ENCODE data around the gene PMM1. TPM values are rescaled to one million over a fixed set of nuclear protein-coding genes. Genes with fewer than 3 reads are reported as not detected.

Gene PMM1
- total RNA-seq, 1 donor from 2014 or later = 18.4 TPM

DNA sequence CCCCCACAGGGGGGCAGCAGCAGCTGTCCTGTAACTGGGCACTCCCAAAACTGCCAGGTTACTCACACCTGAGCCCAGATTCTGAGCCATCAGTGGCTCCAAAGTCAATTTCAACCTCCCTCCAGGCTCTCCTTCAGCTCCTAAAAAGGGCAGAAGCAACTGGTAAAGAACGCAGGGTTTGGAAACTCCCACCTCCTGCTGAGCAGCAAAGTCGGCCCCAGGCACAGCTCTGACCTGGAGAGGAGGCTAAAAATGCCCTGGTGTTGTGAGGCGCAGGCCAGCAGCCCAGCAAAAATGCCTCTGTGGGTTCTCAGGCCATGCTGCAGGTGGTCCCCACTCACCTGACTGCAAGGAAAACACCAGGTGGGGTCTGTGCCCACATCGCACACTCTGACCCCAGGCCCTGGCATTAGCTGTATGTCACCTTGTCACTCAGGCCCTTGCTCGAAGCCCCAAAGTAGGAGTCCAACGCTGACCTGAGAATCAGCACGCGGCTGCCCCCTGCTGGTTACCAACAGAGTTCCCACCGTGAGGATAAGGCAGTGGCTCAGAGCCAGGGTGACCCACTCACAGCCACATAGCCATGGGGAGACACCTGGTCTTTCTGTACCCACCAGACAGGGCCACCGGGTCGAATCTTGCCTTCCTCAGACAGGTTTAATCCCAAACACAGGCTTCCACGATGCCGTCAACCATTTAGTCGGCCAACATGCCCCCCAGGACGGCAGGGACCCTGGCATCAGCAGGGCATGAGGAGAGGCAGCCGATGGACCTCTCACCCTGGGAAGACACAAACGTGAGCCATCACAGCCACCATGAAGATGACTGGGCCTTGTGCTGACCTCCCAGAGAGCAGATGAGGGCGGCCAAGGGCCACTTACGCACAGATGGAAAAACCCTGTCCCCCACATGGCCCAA lies 56.5 kb downstream of the PMM1 start:
- Histone ChIP-seq H3K9me3 (replicated peaks) (no peaks in the 10 kb centered on the region), H3K27ac (replicated peaks) (peak overlapping the region; percentile 77), H3K4me1 (peaks cover 39% of the 10 kb centered on the region), H3K36me3 (peaks cover 30% of the 10 kb centered on the region), H3K4me3 (no peak overlapping the region), H3K27me3 (ENCODE audit: low read depth) (no peaks in the 10 kb centered on the region)
- peak; percentile 79 for DNase-seq
- TF ChIP-seq, protein P1, sequence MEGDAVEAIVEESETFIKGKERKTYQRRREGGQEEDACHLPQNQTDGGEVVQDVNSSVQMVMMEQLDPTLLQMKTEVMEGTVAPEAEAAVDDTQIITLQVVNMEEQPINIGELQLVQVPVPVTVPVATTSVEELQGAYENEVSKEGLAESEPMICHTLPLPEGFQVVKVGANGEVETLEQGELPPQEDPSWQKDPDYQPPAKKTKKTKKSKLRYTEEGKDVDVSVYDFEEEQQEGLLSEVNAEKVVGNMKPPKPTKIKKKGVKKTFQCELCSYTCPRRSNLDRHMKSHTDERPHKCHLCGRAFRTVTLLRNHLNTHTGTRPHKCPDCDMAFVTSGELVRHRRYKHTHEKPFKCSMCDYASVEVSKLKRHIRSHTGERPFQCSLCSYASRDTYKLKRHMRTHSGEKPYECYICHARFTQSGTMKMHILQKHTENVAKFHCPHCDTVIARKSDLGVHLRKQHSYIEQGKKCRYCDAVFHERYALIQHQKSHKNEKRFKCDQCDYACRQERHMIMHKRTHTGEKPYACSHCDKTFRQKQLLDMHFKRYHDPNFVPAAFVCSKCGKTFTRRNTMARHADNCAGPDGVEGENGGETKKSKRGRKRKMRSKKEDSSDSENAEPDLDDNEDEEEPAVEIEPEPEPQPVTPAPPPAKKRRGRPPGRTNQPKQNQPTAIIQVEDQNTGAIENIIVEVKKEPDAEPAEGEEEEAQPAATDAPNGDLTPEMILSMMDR (IDR thresholded peaks at IDR 0.05; ENCODE audit: borderline replicate concordance) = peak; percentile 85
- intact Hi-C loops (cut with micrococcal nuclease) = no loop called here

GRCh38 chr22:41531715-41532477 lies 57.7 kb downstream of the PMM1 start:
- Histone ChIP-seq H3K9me3 (replicated peaks) (no peaks in the 10 kb centered on the region), H3K4me1 (peaks cover 44% of the 10 kb centered on the region), H3K4me3 (no peak overlapping the region), H3K27me3 (ENCODE audit: low read depth) (no peaks in the 10 kb centered on the region), H3K36me3 (peaks cover 43% of the 10 kb centered on the region), H3K27ac (replicated peaks) (peak overlapping the region; percentile 77)
- no peak for DNase-seq
- intact Hi-C loops (cut with micrococcal nuclease) = no loop called here
- TF ChIP-seq, protein P1 (IDR thresholded peaks at IDR 0.05; ENCODE audit: borderline replicate concordance) = no peak

DNA sequence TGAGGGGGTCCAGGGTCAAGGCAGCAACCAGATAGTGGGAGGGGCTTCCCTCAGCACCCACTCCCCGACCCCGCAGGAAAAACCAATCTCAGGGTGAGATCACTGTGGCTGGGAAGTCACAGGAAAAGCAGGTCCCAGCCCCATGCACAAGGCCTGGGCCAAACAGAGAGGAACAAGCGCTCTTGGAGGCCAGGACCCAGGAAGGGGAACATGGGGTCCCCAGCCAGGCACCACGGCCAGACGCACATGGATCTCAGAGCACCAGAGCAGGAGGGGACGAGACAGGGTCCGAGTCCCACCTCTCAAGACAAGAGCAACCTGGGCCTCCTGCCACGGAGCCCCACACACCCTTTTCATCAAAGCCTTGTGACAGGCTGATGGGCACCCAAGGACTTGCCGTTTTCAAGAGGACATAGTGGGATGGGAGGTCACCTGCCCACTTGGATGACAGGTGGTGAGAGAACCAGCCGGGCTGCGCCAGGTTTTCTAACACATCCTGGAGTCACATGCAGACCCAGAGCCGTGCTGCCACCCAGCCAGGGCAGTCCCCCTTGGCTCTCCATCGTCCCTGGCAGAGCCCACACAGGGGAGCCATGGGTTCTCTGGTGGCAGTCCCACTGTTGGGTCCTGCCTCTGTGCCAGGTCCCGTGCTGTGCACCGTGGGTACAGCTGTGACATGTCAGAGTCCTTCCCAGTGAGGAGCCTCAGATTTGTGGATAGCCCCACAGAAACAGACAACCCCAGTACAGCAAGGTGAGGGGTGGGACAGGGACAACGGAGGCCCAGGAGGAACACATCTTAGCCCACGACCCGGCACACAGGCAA lies 58.5 kb downstream of the PMM1 start:
- TF ChIP-seq, protein P1 (IDR thresholded peaks at IDR 0.05; ENCODE audit: borderline replicate concordance) = no peak
- intact Hi-C loops (cut with micrococcal nuclease) = no loop called here

DNA sequence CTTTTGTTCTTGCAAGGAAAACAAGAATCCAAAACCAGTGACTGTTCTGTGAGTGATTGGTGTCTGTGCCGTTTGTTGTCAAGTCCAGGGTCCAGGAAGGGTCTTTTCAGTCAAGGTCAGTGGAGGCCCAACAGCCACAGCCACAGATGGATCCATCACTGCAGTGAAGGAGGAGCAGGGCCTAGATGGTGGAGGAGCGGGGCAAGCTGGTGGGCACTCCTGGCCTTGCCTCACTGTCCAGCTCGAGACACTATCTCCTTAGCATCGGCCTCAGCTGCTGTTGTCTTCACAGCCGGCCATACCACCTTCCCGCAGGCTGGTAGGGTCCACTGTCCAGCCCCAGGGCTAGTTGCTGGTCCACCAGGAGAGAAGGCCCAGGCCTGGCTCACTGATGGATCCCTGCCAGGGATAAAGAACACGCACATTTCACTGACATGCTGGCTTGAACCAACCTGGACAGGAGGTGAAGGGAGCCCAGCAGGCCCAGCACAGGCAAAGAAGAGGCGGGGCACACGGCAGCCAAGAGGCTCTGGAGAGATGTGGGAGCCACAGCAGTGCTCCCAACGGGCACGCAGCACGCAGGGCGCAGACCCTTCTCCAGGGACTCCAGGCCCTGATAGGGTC lies 60.6 kb downstream of the PMM1 start:
- Histone ChIP-seq H3K4me3 (no peak overlapping the region), H3K27me3 (ENCODE audit: low read depth) (no peaks in the 10 kb centered on the region), H3K27ac (replicated peaks) (peak overlapping the region; percentile 92), H3K36me3 (peaks cover 68% of the 10 kb centered on the region), H3K4me1 (peaks cover 69% of the 10 kb centered on the region), H3K9me3 (replicated peaks) (no peaks in the 10 kb centered on the region)
- DNase-seq = no peak
- intact Hi-C loops (cut with micrococcal nuclease) = no loop called here
- TF ChIP-seq, protein P1 (IDR thresholded peaks at IDR 0.05; ENCODE audit: borderline replicate concordance) = no peak

More for the DNA sequence above, 58.5 kb downstream of the PMM1 start:
- Histone ChIP-seq H3K27ac (replicated peaks) (peak overlapping the region; percentile 77), H3K4me1 (peaks cover 52% of the 10 kb centered on the region), H3K27me3 (ENCODE audit: low read depth) (no peaks in the 10 kb centered on the region), H3K36me3 (peaks cover 51% of the 10 kb centered on the region), H3K9me3 (replicated peaks) (no peaks in the 10 kb centered on the region), H3K4me3 (no peak overlapping the region)
- DNase-seq = no peak
